ENCODE measurements around the gene BLOC1S3. TPM values are rescaled to one million over a fixed set of nuclear protein-coding genes. Genes with fewer than 3 reads are reported as not detected.

The BLOC1S3 gene
- polyA plus RNA-seq, 1 donor (not counting 4 experiments of a cell fraction or from before 2014, with no cell fraction given): 5.1 TPM

GRCh38 chr19:45173816-45174215, 4.8 kb upstream of the BLOC1S3 start:
- Histone ChIP-seq H3K4me1 (ENCODE audit: control insufficient read depth, extremely low read depth, insufficient read depth, low read length) (peaks cover 16% of the 10 kb centered on the region), H4K20me1 (ENCODE audit: control insufficient read depth, extremely low read depth, insufficient read depth, low read length) (no peaks in the 10 kb centered on the region), H3K4me3 (ENCODE audit: control insufficient read depth in 2 of 3, extremely low read depth in 1 of 3, insufficient read depth in 2 of 3, low read depth in 1 of 3, low read length in 3 of 3) (no peak overlapping the region), H3K36me3 (ENCODE audit: control insufficient read depth in 2 of 2, extremely low read depth in 1 of 2, insufficient read depth in 2 of 2, low read length in 2 of 2) (no peaks in the 10 kb centered on the region), H2AFZ (ENCODE audit: control insufficient read depth, low read length) (no peak overlapping the region), H3K9me1 (ENCODE audit: control insufficient read depth, extremely low read depth, insufficient read depth, low read length) (no peaks in the 10 kb centered on the region), H3K79me2 (ENCODE audit: control insufficient read depth, insufficient read depth, low read length) (no peaks in the 10 kb centered on the region), H3K27ac (ENCODE audit: control insufficient read depth, insufficient read depth, low read length) (no peak overlapping the region), H3K27me3 (ENCODE audit: control insufficient read depth, extremely low read depth, insufficient read depth, low read length) (no peaks in the 10 kb centered on the region), H3K9me3 (ENCODE audit: control insufficient read depth, low read depth, low read length) (no peaks in the 10 kb centered on the region), H3K4me2 (ENCODE audit: control insufficient read depth, extremely low read depth, insufficient read depth, low read depth, low read length) (no peak overlapping the region), H3K9ac (ENCODE audit: control insufficient read depth, extremely low read depth, insufficient read depth, low read length) (no peak overlapping the region)
- DNase-seq (ENCODE audit: low read depth, low spot score) (no peak), FAIRE-seq (no peak)
- TF ChIP-seq CTCF (optimal IDR thresholded peaks at IDR 0.05 in 1 of 3, IDR thresholded peaks at IDR 0.05 in 1 of 3, conservative IDR thresholded peaks at IDR 0.05 in 1 of 3; ENCODE audit: extremely low read depth in 1 of 3, insufficient read depth in 2 of 3, low read length in 3 of 3) (no peak), EZH2 (IDR thresholded peaks at IDR 0.05; ENCODE audit: low read length) (no peak)
- dilution Hi-C loops (cut with MboI; ENCODE audit: extremely low pct_ligation_motif_present, low sequenced_read_pairs): no loop called here

- no peak for FAIRE-seq
- H3K36me3 ChIP-seq (ENCODE audit: control insufficient read depth in 2 of 2, extremely low read depth in 1 of 2, insufficient read depth in 2 of 2, low read length in 2 of 2): peaks cover 0 to 1% of the 10 kb centered on the region in 2 experiments
- dilution Hi-C loops (cut with MboI; ENCODE audit: extremely low pct_ligation_motif_present, low sequenced_read_pairs): no loop called here
- H3K79me2 ChIP-seq (ENCODE audit: control insufficient read depth, insufficient read depth, low read length): peaks cover 12% of the 10 kb centered on the region
- H3K27ac ChIP-seq (ENCODE audit: control insufficient read depth, insufficient read depth, low read length): no peak overlapping the region
- no peak overlapping the region for H2AFZ ChIP-seq (ENCODE audit: control insufficient read depth, low read length)
- no peak overlapping the region for H3K9ac ChIP-seq (ENCODE audit: control insufficient read depth, extremely low read depth, insufficient read depth, low read length)
- H3K4me3 ChIP-seq (ENCODE audit: control insufficient read depth in 2 of 3, extremely low read depth in 1 of 3, insufficient read depth in 2 of 3, low read depth in 1 of 3, low read length in 3 of 3): no peak overlapping the region
- H3K27me3 ChIP-seq (ENCODE audit: control insufficient read depth, extremely low read depth, insufficient read depth, low read length): no peaks in the 10 kb centered on the region
- no peaks in the 10 kb centered on the region for H3K9me1 ChIP-seq (ENCODE audit: control insufficient read depth, extremely low read depth, insufficient read depth, low read length)
- no peaks in the 10 kb centered on the region for H4K20me1 ChIP-seq (ENCODE audit: control insufficient read depth, extremely low read depth, insufficient read depth, low read length)
- peak overlapping the region; percentile 32 for H3K4me2 ChIP-seq (ENCODE audit: control insufficient read depth, extremely low read depth, insufficient read depth, low read depth, low read length)
- no peaks in the 10 kb centered on the region for H3K9me3 ChIP-seq (ENCODE audit: control insufficient read depth, low read depth, low read length)
- H3K4me1 ChIP-seq (ENCODE audit: control insufficient read depth, extremely low read depth, insufficient read depth, low read length): peaks cover 22% of the 10 kb centered on the region
- TF ChIP-seq EZH2 (IDR thresholded peaks at IDR 0.05; ENCODE audit: low read length): no peak
- TF ChIP-seq CTCF (optimal IDR thresholded peaks at IDR 0.05 in 1 of 3, IDR thresholded peaks at IDR 0.05 in 1 of 3, conservative IDR thresholded peaks at IDR 0.05 in 1 of 3; ENCODE audit: extremely low read depth in 1 of 3, insufficient read depth in 2 of 3, low read length in 3 of 3): no peak
- DNase-seq (ENCODE audit: low read depth, low spot score): no peak
These were observed 2.9 kb upstream of the BLOC1S3 start for GRCh38 chr19:45175515-45176345.

All from keratinocyte (primary cell).